B cell (primary cell): Measurements from ENCODE around the gene CFAP97D2. TPM values are rescaled to one million over a fixed set of nuclear protein-coding genes. Genes with fewer than 3 reads are reported as not detected.

ENCODE experiments used
- ATAC-seq: fragments of 200-7000 bp; cut with Tn5 transposase; one replicate; pipeline ENCODE4 v1.10.0; 2021; ENCODE audit warnings: low read depth, mild to moderate bottlenecking, moderate number of reproducible peaks, moderate library complexity
- CTCF ChIA-PET: fragments of 350-600 bp; sonication (Branson Sonifier 250); formaldehyde crosslinking; loops from one replicate; lab custom pipeline; 2021; ENCODE audit warnings: antibody characterized with exemption, inconsistent platforms; lab: Charles Lee
- POLR2A ChIA-PET: fragments of 350-600 bp; sonication (Branson Sonifier 250); formaldehyde crosslinking; loops from one replicate; lab custom pipeline; 2021; ENCODE audit warnings: antibody characterized with exemption; lab: Charles Lee
- DNase-seq: peaks from one replicate; pipeline ENCODE4 v3.0.0; 2013
- H2AFZ ChIP-seq: 2 replicates; pipeline ENCODE4 v1.6.1; 2012; ENCODE audit warnings: mild to moderate bottlenecking, low read depth, low read length; ENCODE audit not compliant: insufficient read depth, poor library complexity, severe bottlenecking
- H3K27ac ChIP-seq, 2 donors: 1 replicate in 1 of 2; 2 replicates in 1 of 2; pipeline ENCODE4 v1.5.1; 2012 to 2013; ENCODE audit warnings: low read length in 2 of 2, mild to moderate bottlenecking in 2 of 2, moderate library complexity in 1 of 2
- H3K27me3 ChIP-seq, 4 experiments: fragments of 200-600 bp in 1 of 4; sonication (generic) in 1 of 4; replicated peaks in 1 of 4; 1 replicate in 2 of 4; 2 replicates in 2 of 4; pipeline versions ENCODE4 v1.6.1 to v1.7.0; 2013 to 2016; ENCODE audit warnings: low read length in 3 of 4, mild to moderate bottlenecking in 2 of 4, mixed read lengths in 1 of 4, moderate library complexity in 1 of 4; ENCODE audit not compliant: insufficient read depth in 4 of 4, control insufficient read depth in 3 of 4; ENCODE audit errors: control extremely low read depth in 1 of 4
- H3K36me3 ChIP-seq, 2 experiments: replicated peaks in 1 of 2; 1 replicate in 1 of 2; 2 replicates in 1 of 2; pipeline versions ENCODE4 v1.6.1 to v1.7.1; 2013; ENCODE audit warnings: low read length in 1 of 2; ENCODE audit not compliant: insufficient read depth in 2 of 2, control insufficient read depth in 1 of 2; ENCODE audit errors: control extremely low read depth in 1 of 2, extremely low read depth in 1 of 2
- H3K4me1 ChIP-seq, 2 donors: fragments of 200-600 bp in 1 of 2; sonication (generic) in 1 of 2; 1 replicate in 1 of 2; 2 replicates in 1 of 2; pipeline versions ENCODE4 v1.5.1 to v1.6.1; 2013 to 2017; ENCODE audit warnings: low read length in 2 of 2; ENCODE audit not compliant: control insufficient read depth in 2 of 2, insufficient read depth in 2 of 2
- H3K4me2 ChIP-seq: replicated peaks from 2 replicates; pipeline ENCODE3; 2012; ENCODE audit warnings: mild to moderate bottlenecking, low read depth, low read length; ENCODE audit not compliant: poor library complexity, severe bottlenecking
- H3K4me3 ChIP-seq, 5 experiments: fragments of 200-600 bp in 1 of 5; sonication (generic) in 1 of 5; 1 replicate in 3 of 5; 2 replicates in 2 of 5; pipeline versions ENCODE4 v1.5.1 to v1.7.0; 2011 to 2016; ENCODE audit warnings: low read length in 4 of 5, mild to moderate bottlenecking in 4 of 5, low read depth in 2 of 5, control low read depth in 1 of 5, moderate library complexity in 1 of 5; ENCODE audit not compliant: insufficient read depth in 1 of 5; ENCODE audit errors: control extremely low read depth in 1 of 5, extremely low read depth in 1 of 5
- H3K79me2 ChIP-seq: fragments of 200-600 bp; sonication (generic); one replicate; pipeline ENCODE4 v1.6.0; 2016; ENCODE audit warnings: low read length; ENCODE audit not compliant: control insufficient read depth, insufficient read depth
- H3K9ac ChIP-seq: fragments of 200-600 bp; sonication (generic); 2 replicates; pipeline ENCODE4 v1.6.1; 2017; ENCODE audit warnings: mild to moderate bottlenecking, low read length, moderate library complexity
- H3K9me3 ChIP-seq, 3 donors: one replicate each; pipeline versions ENCODE4 v1.6.1 to v1.7.1; 2013; ENCODE audit warnings: low read length in 2 of 3; ENCODE audit not compliant: control insufficient read depth in 2 of 3, insufficient read depth in 1 of 3; ENCODE audit errors: control extremely low read depth in 1 of 3
- H4K20me1 ChIP-seq: 2 replicates; pipeline ENCODE4 v1.6.0; 2012; ENCODE audit warnings: mild to moderate bottlenecking, low read length; ENCODE audit not compliant: insufficient read depth, control insufficient read depth, poor library complexity, severe bottlenecking
- H3K27ac Mint-ChIP-seq: one replicate; pipeline ENCODE4 v1.8.0; 2021; ENCODE audit warnings: mixed read lengths
- H3K27me3 Mint-ChIP-seq: one replicate; pipeline ENCODE4 v1.8.0; 2021; ENCODE audit warnings: mixed read lengths
- H3K4me1 Mint-ChIP-seq: one replicate; pipeline ENCODE4 v1.8.0; 2021; ENCODE audit warnings: mixed read lengths
- H3K4me3 Mint-ChIP-seq: one replicate; pipeline ENCODE4 v1.8.0; 2021; ENCODE audit warnings: mixed read lengths
- H3K9me3 Mint-ChIP-seq: one replicate; pipeline ENCODE4 v1.8.0; 2022; ENCODE audit warnings: mixed read lengths; ENCODE audit not compliant: insufficient read depth
- EZH2 ChIP-seq: IDR thresholded peaks from 2 replicates; pipeline ENCODE4 v1.6.1; 2012; ENCODE audit warnings: borderline replicate concordance, low read depth, mild to moderate bottlenecking, moderate library complexity, low read length; ENCODE audit not compliant: insufficient read depth, poor library complexity, severe bottlenecking
- WGBS: methylation state at CpG from one replicate; pipeline ENCODE4 v1.1.5; 2013; ENCODE audit warnings: missing lambda C conversion rate; ENCODE audit not compliant: insufficient coverage; 5-methylcytosine and 5-hydroxymethylcytosine counted together
- intact Hi-C: fragments of 100-400 bp; cut with micrococcal nuclease; formaldehyde crosslinking; loops from one replicate; pipeline ENCODE4 v1.10.0; 2022
- polyA plus RNA-seq: library from polyadenylated mRNA; depleted of rRNA; stranded (reverse); fragments of >200 nt; gene quantifications from 2 replicates; pipeline ENCODE4 v1.2.3, GENCODE V29; 2012
- total RNA-seq, 2 donors: library from RNA; stranded (reverse); fragments of 120-200 nt in 1 of 2; gene quantifications; 1 replicate in 1 of 2; 2 replicates in 1 of 2; pipeline versions ENCODE4 v1.2.3 to v1.2.4, GENCODE V29; 2013 to 2022
- TF ChIP-seq, protein P1 (sequence below): fragments of 200-600 bp; IDR thresholded peaks from one replicate; pipeline ENCODE4 v1.8.0; 2022; ENCODE audit warnings: antibody characterized with exemption, mild to moderate bottlenecking

CFAP97D2 gene
- total and polyA plus RNA-seq, 2 donors (not counting 1 experiment from before 2014, with no cell fraction given), result 0.09 to 0.22 TPM

DNA sequence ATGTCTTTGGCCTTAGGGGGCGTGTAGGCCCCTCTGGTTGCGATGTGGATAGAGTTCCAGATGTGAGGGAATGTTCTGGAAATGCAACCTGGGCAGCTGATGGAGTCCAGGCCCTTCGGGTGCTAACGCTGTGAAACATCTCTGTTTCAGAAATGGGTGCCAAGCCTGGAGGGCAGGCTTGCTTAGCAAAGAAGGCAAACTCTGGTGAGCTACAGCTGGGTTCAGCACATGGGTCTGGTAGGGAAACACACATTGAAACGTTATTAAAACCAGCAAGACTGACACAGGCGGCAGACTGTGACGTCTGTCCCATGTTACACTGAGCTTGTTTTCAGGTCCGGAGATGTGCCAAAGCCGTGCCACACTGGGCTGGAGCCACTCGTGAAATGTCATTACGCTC lies 47.0 kb downstream of the CFAP97D2 start:
- Histone ChIP-seq H3K4me2 (no peak overlapping the region), H3K36me3 (no peaks in the 10 kb centered on the region), H3K4me1 (peaks cover 19 to 25% of the 10 kb centered on the region in 2 donors), H3K27me3 (peaks cover 0 to 17% (median 12%) of the 10 kb centered on the region in 4 experiments), H3K79me2 (no peaks in the 10 kb centered on the region), H3K9me3 (no peaks in the 10 kb centered on the region), H3K27ac (no peak overlapping the region), H3K9ac (no peak overlapping the region), H4K20me1 (no peaks in the 10 kb centered on the region), H2AFZ (no peak overlapping the region), H3K4me3 (no peak overlapping the region)
- ATAC-seq (no peak), DNase-seq (peak; percentile 33)
- H3K27ac Mint-ChIP-seq, result no peak overlapping the region
- H3K9me3 Mint-ChIP-seq, result no peaks in the 10 kb centered on the region
- 89% methylated on average over 10 of the region's 11 CpGs for WGBS
- TF ChIP-seq, protein P1, sequence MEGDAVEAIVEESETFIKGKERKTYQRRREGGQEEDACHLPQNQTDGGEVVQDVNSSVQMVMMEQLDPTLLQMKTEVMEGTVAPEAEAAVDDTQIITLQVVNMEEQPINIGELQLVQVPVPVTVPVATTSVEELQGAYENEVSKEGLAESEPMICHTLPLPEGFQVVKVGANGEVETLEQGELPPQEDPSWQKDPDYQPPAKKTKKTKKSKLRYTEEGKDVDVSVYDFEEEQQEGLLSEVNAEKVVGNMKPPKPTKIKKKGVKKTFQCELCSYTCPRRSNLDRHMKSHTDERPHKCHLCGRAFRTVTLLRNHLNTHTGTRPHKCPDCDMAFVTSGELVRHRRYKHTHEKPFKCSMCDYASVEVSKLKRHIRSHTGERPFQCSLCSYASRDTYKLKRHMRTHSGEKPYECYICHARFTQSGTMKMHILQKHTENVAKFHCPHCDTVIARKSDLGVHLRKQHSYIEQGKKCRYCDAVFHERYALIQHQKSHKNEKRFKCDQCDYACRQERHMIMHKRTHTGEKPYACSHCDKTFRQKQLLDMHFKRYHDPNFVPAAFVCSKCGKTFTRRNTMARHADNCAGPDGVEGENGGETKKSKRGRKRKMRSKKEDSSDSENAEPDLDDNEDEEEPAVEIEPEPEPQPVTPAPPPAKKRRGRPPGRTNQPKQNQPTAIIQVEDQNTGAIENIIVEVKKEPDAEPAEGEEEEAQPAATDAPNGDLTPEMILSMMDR, result no peak
- TF ChIP-seq EZH2, result no peak
- no peak overlapping the region for H3K4me3 Mint-ChIP-seq
- H3K4me1 Mint-ChIP-seq, result peaks cover 24% of the 10 kb centered on the region
- peaks cover 19% of the 10 kb centered on the region for H3K27me3 Mint-ChIP-seq
- POLR2A ChIA-PET, result no interaction called here
- intact Hi-C loops, result loop anchor here (1.0 to 2.0 kb wide), 3 partner anchors 83 to 157 kb away; no protein-coding TSS in a partner anchor
- CTCF ChIA-PET, result interaction anchor here (0.6 to 3.6 kb wide), 34 partner anchors 9 to 502 kb away, joined by 3 to 38 read pairs (median 4); partner anchors contain the start of gene CDC16

DNA sequence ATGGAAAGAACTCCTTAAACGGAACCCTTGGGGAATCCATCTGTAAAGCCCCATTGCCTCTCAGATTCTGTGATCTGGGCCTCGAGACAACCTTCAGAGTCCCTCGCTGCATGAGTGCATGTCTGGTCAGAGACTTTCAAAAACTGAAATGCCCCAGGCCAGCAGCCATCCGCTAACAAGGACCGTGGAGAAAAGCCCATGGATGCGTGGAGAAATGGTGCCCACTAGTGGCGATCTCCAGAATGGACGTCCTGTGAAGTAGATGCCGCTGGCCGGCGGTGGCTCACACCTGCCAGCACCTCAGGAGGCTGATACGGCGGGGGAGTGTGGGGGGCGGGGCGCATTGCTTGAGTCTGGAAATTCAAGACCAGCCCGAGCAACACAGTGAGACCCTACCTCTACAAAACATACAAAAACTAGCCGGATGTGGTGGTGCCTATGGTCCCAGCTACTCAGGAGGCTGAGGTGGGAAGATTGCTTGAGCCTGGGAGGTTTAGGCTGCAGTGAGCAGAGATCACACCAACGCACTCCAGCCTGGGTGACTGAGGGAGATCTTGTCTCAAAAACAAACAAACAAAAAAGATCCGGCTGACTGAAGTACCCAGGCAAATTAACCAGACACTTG lies 47.8 kb downstream of the CFAP97D2 start:
- intact Hi-C loops, result loop anchor here (1.0 to 2.0 kb wide), 3 partner anchors 84 to 158 kb away; no protein-coding TSS in a partner anchor
- DNase-seq (peak; percentile 87), ATAC-seq (peak; percentile 93)
- H3K36me3 ChIP-seq, result no peaks in the 10 kb centered on the region
- Mint-ChIP-seq H3K9me3 (no peaks in the 10 kb centered on the region), H3K4me1 (peaks cover 20% of the 10 kb centered on the region), H3K27me3 (peaks cover 19% of the 10 kb centered on the region), H3K27ac (peak overlapping the region; percentile 41), H3K4me3 (no peak overlapping the region)
- H3K27ac ChIP-seq, result no peak overlapping the region
- H3K4me3 ChIP-seq, result no peak overlapping the region
- no peak overlapping the region for H3K9ac ChIP-seq
- peaks cover 16 to 20% of the 10 kb centered on the region in 2 donors for H3K4me1 ChIP-seq
- H3K4me2 ChIP-seq, result peak overlapping the region; percentile 38
- no peaks in the 10 kb centered on the region for H3K79me2 ChIP-seq
- ChIA-PET POLR2A (no interaction called here), CTCF (interaction anchor here (0.6 to 3.6 kb wide), 33 partner anchors 8 to 471 kb away, joined by 3 to 38 read pairs (median 4); partner anchors contain the start of gene CDC16)
- no peaks in the 10 kb centered on the region for H3K9me3 ChIP-seq
- H2AFZ ChIP-seq, result no peak overlapping the region
- TF ChIP-seq EZH2, result no peak
- TF ChIP-seq, protein P1, result peak; percentile 89
- no peaks in the 10 kb centered on the region for H4K20me1 ChIP-seq
- H3K27me3 ChIP-seq, result peaks cover 0 to 17% (median 12%) of the 10 kb centered on the region in 4 experiments
- WGBS, result 17% methylated on average over 10 of the region's 19 CpGs
